Astrocyte of the spinal cord (primary cell): Measurements from ENCODE around the gene NXPH1.

Experiments used
- DNase-seq: peaks from one replicate; pipeline ENCODE4 v3.0.0; 2011; ENCODE audit warnings: low read depth, low spot score
- H3K4me3 ChIP-seq: 2 replicates; pipeline ENCODE4 v1.5.1; 2011; ENCODE audit warnings: low read depth, mild to moderate bottlenecking, low read length, moderate library complexity
- CTCF ChIP-seq: IDR thresholded peaks from 2 replicates; pipeline ENCODE4 v1.5.1; 2012; ENCODE audit warnings: low read depth, mild to moderate bottlenecking, low read length, inconsistent platforms
- in situ Hi-C: cut with HindIII; loops from 2 replicates; pipeline ENCODE4 v1.10.0; 2017; ENCODE audit warnings: low sequenced_read_pairs

NXPH1 gene

GRCh38 chr7:8433477-8434289 lies at the start of gene NXPH1:
Gene NXPH1, plus strand, starts transcription at chr7:8433609.
- TF ChIP-seq CTCF: no peak
- in situ Hi-C loops: no loop called here
- no peak within 1 kb of the TSS for H3K4me3 ChIP-seq

GRCh38 chr7:8384901-8385300 lies 48.5 kb upstream of the NXPH1 start:
- no peak for TF ChIP-seq CTCF
- no peak overlapping the region for H3K4me3 ChIP-seq
- in situ Hi-C loops: no loop called here
- no peak for DNase-seq

More at GRCh38 chr7:8433477-8434289, at the start of gene NXPH1:
- DNase-seq: no peak

- no peak for DNase-seq
- no peak for TF ChIP-seq CTCF
- in situ Hi-C loops: no loop called here
- no peak overlapping the region for H3K4me3 ChIP-seq
Observed at GRCh38 chr7:8386926-8387550, 46.4 kb upstream of the NXPH1 start.

GRCh38 chr7:8387551-8388256 lies 45.7 kb upstream of the NXPH1 start:
- in situ Hi-C loops: no loop called here
- DNase-seq: no peak
- H3K4me3 ChIP-seq: no peak overlapping the region
- TF ChIP-seq CTCF: no peak

- DNase-seq: no peak
- no peak for TF ChIP-seq CTCF
- in situ Hi-C loops: no loop called here
- no peak overlapping the region for H3K4me3 ChIP-seq
Observed at GRCh38 chr7:8388257-8388625, 45.2 kb upstream of the NXPH1 start.

GRCh38 chr7:8389593-8390261 lies 43.7 kb upstream of the NXPH1 start:
- no peak for TF ChIP-seq CTCF
- in situ Hi-C loops: no loop called here
- H3K4me3 ChIP-seq: no peak overlapping the region
- DNase-seq: no peak
